ENCODE results near the gene SPAG7. TPM values are rescaled to one million over a fixed set of nuclear protein-coding genes. Genes with fewer than 3 reads are reported as not detected.
A peak's percentile ranks its signal among the peaks of the same experiment; 100 is the strongest.

The SPAG7 gene
- total and polyA plus RNA-seq, 3 donors from 2014 or later = 54.9 to 79.5 (median 66.1) TPM

GRCh38 chr17:4949321-4950074 lies 18.1 kb downstream of the SPAG7 start:
- WGBS, 2 donors = 0 to 2% methylated on average over 10 to 55 of the region's 75 CpGs
- peak; percentile 70 for DNase-seq
- peak overlapping the region; percentile 90 to 99 for H3K4me3 ChIP-seq
- H3K27ac ChIP-seq = peak overlapping the region; percentile 82 to 91
- peaks cover 20% of the 10 kb centered on the region for H3K4me1 ChIP-seq
- intact Hi-C loops (cut with DNase I; ENCODE audit: low total_unique reads) = no loop called here
- no peaks in the 10 kb centered on the region for H3K9me3 ChIP-seq
- H3K27me3 ChIP-seq = no peaks in the 10 kb centered on the region
- TF ChIP-seq CTCF (IDR thresholded peaks at IDR 0.05) (no peak), POLR2A (IDR thresholded peaks at IDR 0.05) (no peak)
- no peaks in the 10 kb centered on the region for H3K36me3 ChIP-seq (ENCODE audit: low read depth, missing control alignments)

- H3K36me3 ChIP-seq (ENCODE audit: low read depth, missing control alignments) = no peaks in the 10 kb centered on the region
- H3K9me3 ChIP-seq = no peaks in the 10 kb centered on the region
- intact Hi-C loops (cut with DNase I; ENCODE audit: low total_unique reads) = no loop called here
- H3K27ac ChIP-seq = peak overlapping the region; percentile 82 to 91
- TF ChIP-seq POLR2A (IDR thresholded peaks at IDR 0.05) (no peak), CTCF (IDR thresholded peaks at IDR 0.05) (no peak)
- 0 to 1% methylated on average over 19 to 40 of the region's 40 CpGs for WGBS, 2 donors
- H3K4me3 ChIP-seq = peak overlapping the region; percentile 90 to 99
- H3K4me1 ChIP-seq = peaks cover 20% of the 10 kb centered on the region
- peak; percentile 76 for DNase-seq
- no peaks in the 10 kb centered on the region for H3K27me3 ChIP-seq
Measured at GRCh38 chr17:4948931-4949320, 18.7 kb downstream of the SPAG7 start.

- H3K27ac ChIP-seq = peak within 1 kb of the TSS; percentile 91 to 92
- 0% methylated on average over 23 to 28 of the region's 59 CpGs for WGBS, 2 donors
- peak; percentile 93 for DNase-seq
- H3K4me1 ChIP-seq = peaks cover 20% of the 10 kb centered on the region
- intact Hi-C loops (cut with DNase I; ENCODE audit: low total_unique reads) = no loop called here
- peak within 1 kb of the TSS; percentile 90 to 99 for H3K4me3 ChIP-seq
- no peaks in the 10 kb centered on the region for H3K27me3 ChIP-seq
- H3K36me3 ChIP-seq (ENCODE audit: low read depth, missing control alignments) = no peaks in the 10 kb centered on the region
- TF ChIP-seq CTCF (IDR thresholded peaks at IDR 0.05) (no peak), POLR2A (IDR thresholded peaks at IDR 0.05) (no peak)
- H3K9me3 ChIP-seq = no peaks in the 10 kb centered on the region
Measured at GRCh38 chr17:4948166-4948930, 19.3 kb downstream of the SPAG7 start, which contains the start of gene PFN1. TSS of gene PFN1 (minus strand) at chr17:4948530. CDS start at chr17:4948394, 136 bp downstream.

GRCh38 chr17:4947411-4948165 lies 20.0 kb downstream of the SPAG7 start:
- peaks cover 20% of the 10 kb centered on the region for H3K4me1 ChIP-seq
- TF ChIP-seq POLR2A (IDR thresholded peaks at IDR 0.05) (no peak), CTCF (IDR thresholded peaks at IDR 0.05) (no peak)
- intact Hi-C loops (cut with DNase I; ENCODE audit: low total_unique reads) = no loop called here

More at GRCh38 chr17:4947411-4948165, 20.0 kb downstream of the SPAG7 start:
- Histone ChIP-seq H3K27me3 (no peaks in the 10 kb centered on the region), H3K36me3 (ENCODE audit: low read depth, missing control alignments) (no peaks in the 10 kb centered on the region), H3K9me3 (no peaks in the 10 kb centered on the region), H3K27ac (peak overlapping the region; percentile 91 to 92), H3K4me3 (peak overlapping the region; percentile 90 to 99)
- DNase-seq = peak; percentile 56
- WGBS, 2 donors = 0 to 2% methylated on average over 19 to 48 of the region's 56 CpGs
